H9 (cell line): ENCODE results near the gene LGALS14. TPM values are rescaled to one million over a fixed set of nuclear protein-coding genes. Genes with fewer than 3 reads are reported as not detected.

ENCODE experiments used
- DNase-seq: peaks from one replicate; pipeline ENCODE4 v3.0.0-alpha.2; 2017
- H2AFZ ChIP-seq: one replicate; pipeline ENCODE4 v1.6.1; 2013; ENCODE audit warnings: mild to moderate bottlenecking, low read length, control low read depth, moderate library complexity
- H2AK5ac ChIP-seq: 2 replicates; pipeline ENCODE4 v1.6.1; 2013; ENCODE audit warnings: low read length, control low read depth, mixed read lengths; ENCODE audit not compliant: insufficient read length
- H2BK120ac ChIP-seq: one replicate; pipeline ENCODE4 v1.6.1; 2013; ENCODE audit warnings: low read depth, mild to moderate bottlenecking, low read length, control low read depth, inconsistent platforms; ENCODE audit not compliant: poor library complexity, severe bottlenecking
- H2BK12ac ChIP-seq: 2 replicates; pipeline ENCODE4 v1.6.1; 2013; ENCODE audit warnings: low read length, control low read depth, mixed read lengths, low read depth; ENCODE audit not compliant: insufficient read length
- H2BK15ac ChIP-seq: 2 replicates; pipeline ENCODE4 v1.6.1; 2013; ENCODE audit warnings: low read depth, low read length, control low read depth
- H2BK20ac ChIP-seq: one replicate; pipeline ENCODE4 v1.6.1; 2013; ENCODE audit warnings: low read depth, mild to moderate bottlenecking, low read length, control low read depth, inconsistent platforms; ENCODE audit not compliant: poor library complexity, severe bottlenecking
- H2BK5ac ChIP-seq: 2 replicates; pipeline ENCODE4 v1.6.1; 2013; ENCODE audit warnings: low read length, control low read depth, mixed read lengths; ENCODE audit not compliant: insufficient read length
- H3K14ac ChIP-seq: 2 replicates; pipeline ENCODE4 v1.6.1; 2013; ENCODE audit warnings: low read length, control low read depth; ENCODE audit not compliant: insufficient read depth
- H3K18ac ChIP-seq: 2 replicates; pipeline ENCODE4 v1.6.1; 2013; ENCODE audit warnings: low read depth, mild to moderate bottlenecking, mixed read lengths, low read length, control low read depth; ENCODE audit not compliant: insufficient read length
- H3K23ac ChIP-seq: 2 replicates; pipeline ENCODE4 v1.6.1; 2013; ENCODE audit warnings: low read length, control low read depth, mixed read lengths, low read depth; ENCODE audit not compliant: insufficient read length
- H3K23me2 ChIP-seq: 2 replicates; pipeline ENCODE4 v1.6.1; 2013; ENCODE audit warnings: low read depth, mild to moderate bottlenecking, mixed read lengths, low read length, control low read depth; ENCODE audit not compliant: insufficient read length, poor library complexity, severe bottlenecking
- H3K27ac ChIP-seq: 2 replicates; pipeline ENCODE4 v1.5.1; 2013; ENCODE audit warnings: low read length, control low read depth, mixed read lengths, low read depth; ENCODE audit not compliant: insufficient read length
- H3K27me3 ChIP-seq: 2 replicates; pipeline ENCODE4 v1.6.1; 2013; ENCODE audit warnings: low read length, control low read depth, inconsistent platforms; ENCODE audit not compliant: insufficient read depth
- H3K4ac ChIP-seq: 2 replicates; pipeline ENCODE4 v1.6.1; 2013; ENCODE audit warnings: low read depth, mild to moderate bottlenecking, control low read depth, inconsistent platforms, low read length, moderate library complexity
- H3K4me1 ChIP-seq: 2 replicates; pipeline ENCODE4 v1.6.1; 2013; ENCODE audit warnings: low read length, control low read depth, inconsistent platforms; ENCODE audit not compliant: insufficient read depth
- H3K4me2 ChIP-seq: 2 replicates; pipeline ENCODE4 v1.6.1; 2013; ENCODE audit warnings: low read length, control low read depth, mixed read lengths; ENCODE audit not compliant: insufficient read length, insufficient read depth
- H3K56ac ChIP-seq: 2 replicates; pipeline ENCODE4 v1.6.1; 2013; ENCODE audit warnings: low read depth, mild to moderate bottlenecking, mixed read lengths, low read length, control low read depth; ENCODE audit not compliant: insufficient read length
- H3K79me1 ChIP-seq: 2 replicates; pipeline ENCODE4 v1.6.1; 2013; ENCODE audit warnings: low read depth, mild to moderate bottlenecking, moderate library complexity, low read length, control low read depth, inconsistent platforms; ENCODE audit not compliant: insufficient read depth, poor library complexity, severe bottlenecking
- H3K79me2 ChIP-seq: 2 replicates; pipeline ENCODE4 v1.6.1; 2013; ENCODE audit warnings: low read length, control low read depth, inconsistent platforms; ENCODE audit not compliant: insufficient read depth
- H3K9ac ChIP-seq: 2 replicates; pipeline ENCODE4 v1.6.1; 2013; ENCODE audit warnings: low read length, control low read depth, mixed read lengths; ENCODE audit not compliant: insufficient read length; ENCODE audit errors: extremely low read depth
- H3K9me3 ChIP-seq: one replicate; pipeline ENCODE4 v1.6.1; 2013; ENCODE audit warnings: low read depth, low read length, inconsistent platforms; ENCODE audit not compliant: control insufficient read depth
- H3T11ph ChIP-seq: one replicate; pipeline ENCODE4 v1.6.1; 2013; ENCODE audit warnings: mild to moderate bottlenecking, low read length, control low read depth, inconsistent platforms
- H4K20me1 ChIP-seq: one replicate; pipeline ENCODE4 v1.6.1; 2013; ENCODE audit not compliant: control insufficient read depth, insufficient read length, insufficient read depth
- H4K5ac ChIP-seq: 2 replicates; pipeline ENCODE4 v1.6.1; 2013; ENCODE audit warnings: low read depth, mild to moderate bottlenecking, mixed read lengths, low read length, control low read depth; ENCODE audit not compliant: insufficient read length
- H4K8ac ChIP-seq: replicated peaks from 2 replicates; pipeline ENCODE4 v1.6.1; 2013; ENCODE audit warnings: low read length, control low read depth, mixed read lengths, low read depth; ENCODE audit not compliant: insufficient read length
- H4K91ac ChIP-seq: 2 replicates; pipeline ENCODE4 v1.6.1; 2013; ENCODE audit warnings: low read depth, mild to moderate bottlenecking, moderate library complexity, mixed read lengths, low read length, control low read depth; ENCODE audit not compliant: insufficient read length
- H3K27ac Mint-ChIP-seq, 3 experiments: 2 replicates in 2 of 3; 3 replicates in 1 of 3; pipeline ENCODE4 v1.8.0; 2020 to 2021; ENCODE audit warnings: mixed read lengths in 3 of 3, mild to moderate bottlenecking in 1 of 3, moderate library complexity in 1 of 3
- H3K27me3 Mint-ChIP-seq: 2 replicates; pipeline ENCODE4 v1.8.0; 2021; ENCODE audit warnings: low read depth, mild to moderate bottlenecking, moderate library complexity, mixed read lengths
- H3K36me3 Mint-ChIP-seq, 3 experiments: 2 replicates in 2 of 3; 3 replicates in 1 of 3; pipeline ENCODE4 v1.8.0; 2020 to 2021; ENCODE audit warnings: low read depth in 3 of 3, mixed read lengths in 3 of 3; ENCODE audit not compliant: insufficient read depth in 1 of 3
- H3K4me1 Mint-ChIP-seq, 2 experiments: 2 replicates each; pipeline ENCODE4 v1.8.0; 2020; ENCODE audit warnings: mixed read lengths in 2 of 2
- H3K4me3 Mint-ChIP-seq, 2 experiments: 2 replicates in 1 of 2; 3 replicates in 1 of 2; pipeline ENCODE4 v1.8.0; 2020 to 2021; ENCODE audit warnings: mild to moderate bottlenecking in 2 of 2, mixed read lengths in 2 of 2, moderate library complexity in 1 of 2
- H3K9me3 Mint-ChIP-seq, 2 experiments: 2 replicates in 1 of 2; 3 replicates in 1 of 2; pipeline ENCODE4 v1.8.0; 2020; ENCODE audit warnings: mild to moderate bottlenecking in 2 of 2, mixed read lengths in 2 of 2, moderate library complexity in 1 of 2
- WGBS: extraction: QIAGEN DNeasy Blood & Tissue Kit; methylation state at CpG from one replicate; pipeline ENCODE4 v1.1.7; 2013; ENCODE audit warnings: missing lambda C conversion rate, low lambda C conversion rate, mixed read lengths; ENCODE audit not compliant: insufficient read length; ENCODE audit errors: extremely low coverage; 5-methylcytosine and 5-hydroxymethylcytosine counted together
- total RNA-seq: library from RNA; stranded (reverse); gene quantifications from 2 replicates; pipeline ENCODE4 v1.2.1, GENCODE V29; 2021
- TF ChIP-seq, protein P1 (sequence below): fragments of 200-600 bp; sonication (generic); conservative IDR thresholded peaks from 3 replicates; pipeline ENCODE4 v1.8.0; 2021; ENCODE audit warnings: antibody characterized with exemption, mild to moderate bottlenecking

LGALS14 gene
- total RNA-seq, 1 experiment from 2014 or later, result not detected

DNA sequence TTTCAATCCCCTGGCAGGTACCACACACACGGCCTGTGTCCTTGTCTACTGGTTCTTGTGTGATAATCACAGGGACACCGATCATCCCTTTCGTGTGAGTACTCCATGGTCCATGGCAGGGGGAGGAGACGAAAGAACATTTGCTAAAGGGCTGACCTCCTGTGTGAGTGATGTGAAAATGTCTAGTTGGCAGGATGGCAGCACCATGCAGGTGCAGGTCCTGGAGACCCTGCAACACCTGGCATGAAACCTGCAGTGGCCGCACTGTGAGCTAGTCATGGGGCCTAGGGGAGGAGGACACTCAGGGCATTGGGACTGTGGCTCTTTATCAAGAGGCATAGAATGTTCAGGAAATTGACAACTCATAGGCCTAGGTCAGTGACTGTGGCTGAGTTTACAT, 22.9 kb upstream of the LGALS14 start:
- Histone ChIP-seq H3K4me2 (no peak overlapping the region), H2BK5ac (no peak overlapping the region), H2AFZ (no peak overlapping the region), H4K91ac (no peak overlapping the region), H3K56ac (no peak overlapping the region), H3K14ac (no peak overlapping the region), H4K20me1 (peaks cover 3% of the 10 kb centered on the region), H2BK15ac (no peak overlapping the region), H3K27me3 (no peaks in the 10 kb centered on the region), H4K8ac (no peak overlapping the region), H3K4me1 (no peaks in the 10 kb centered on the region), H3K9ac (no peak overlapping the region), H2BK12ac (no peak overlapping the region), H2AK5ac (no peak overlapping the region), H3K18ac (no peak overlapping the region), H3K23me2 (no peaks in the 10 kb centered on the region), H4K5ac (no peak overlapping the region), H3T11ph (no peak overlapping the region), H3K79me1 (no peaks in the 10 kb centered on the region), H3K9me3 (no peaks in the 10 kb centered on the region), H2BK120ac (no peak overlapping the region), H3K23ac (no peak overlapping the region), H3K27ac (no peak overlapping the region), H3K4ac (no peak overlapping the region), H2BK20ac (no peak overlapping the region), H3K79me2 (no peaks in the 10 kb centered on the region)
- H3K27ac Mint-ChIP-seq, result peak overlapping the region in 1 of 3 experiments; percentile 66; a peak in 2 of 7 replicates
- no peak overlapping the region for H3K4me3 Mint-ChIP-seq
- DNase-seq, result no peak
- H3K27me3 Mint-ChIP-seq, result no peaks in the 10 kb centered on the region
- no peaks in the 10 kb centered on the region for H3K9me3 Mint-ChIP-seq
- no CpG with 5 or more reads among the region's 5 CpGs for WGBS
- H3K36me3 Mint-ChIP-seq, result no peaks in the 10 kb centered on the region
- TF ChIP-seq, protein P1, sequence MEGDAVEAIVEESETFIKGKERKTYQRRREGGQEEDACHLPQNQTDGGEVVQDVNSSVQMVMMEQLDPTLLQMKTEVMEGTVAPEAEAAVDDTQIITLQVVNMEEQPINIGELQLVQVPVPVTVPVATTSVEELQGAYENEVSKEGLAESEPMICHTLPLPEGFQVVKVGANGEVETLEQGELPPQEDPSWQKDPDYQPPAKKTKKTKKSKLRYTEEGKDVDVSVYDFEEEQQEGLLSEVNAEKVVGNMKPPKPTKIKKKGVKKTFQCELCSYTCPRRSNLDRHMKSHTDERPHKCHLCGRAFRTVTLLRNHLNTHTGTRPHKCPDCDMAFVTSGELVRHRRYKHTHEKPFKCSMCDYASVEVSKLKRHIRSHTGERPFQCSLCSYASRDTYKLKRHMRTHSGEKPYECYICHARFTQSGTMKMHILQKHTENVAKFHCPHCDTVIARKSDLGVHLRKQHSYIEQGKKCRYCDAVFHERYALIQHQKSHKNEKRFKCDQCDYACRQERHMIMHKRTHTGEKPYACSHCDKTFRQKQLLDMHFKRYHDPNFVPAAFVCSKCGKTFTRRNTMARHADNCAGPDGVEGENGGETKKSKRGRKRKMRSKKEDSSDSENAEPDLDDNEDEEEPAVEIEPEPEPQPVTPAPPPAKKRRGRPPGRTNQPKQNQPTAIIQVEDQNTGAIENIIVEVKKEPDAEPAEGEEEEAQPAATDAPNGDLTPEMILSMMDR, result no peak
- no peaks in the 10 kb centered on the region; a peak in 1 of 4 replicates for H3K4me1 Mint-ChIP-seq
